Loucy (cell line): ENCODE data around the gene CFAP92.

Experiments
- CTCF ChIP-seq: fragments of 200-600 bp; sonication (generic); conservative IDR thresholded peaks from 2 replicates; pipeline ENCODE4 v1.5.1; 2014; ENCODE audit warnings: mild to moderate bottlenecking, antibody characterized with exemption, low read length
- EZH2phosphoT487 ChIP-seq: fragments of 200-600 bp; IDR thresholded peaks from 2 replicates; pipeline ENCODE4 v1.6.1; 2018; ENCODE audit warnings: antibody characterized with exemption, mild to moderate bottlenecking, moderate library complexity, borderline replicate concordance

GRCh38 chr3:128906031-128906803, 87.7 kb downstream of the CFAP92 start:
- TF ChIP-seq CTCF (no peak), EZH2phosphoT487 (no peak)
